ENCODE measurements around the gene CRTC2. TPM values are rescaled to one million over a fixed set of nuclear protein-coding genes. Genes with fewer than 3 reads are reported as not detected.

Gene CRTC2
- total and polyA plus RNA-seq, 9 of the 15 experiments (the other 6 are each of a cell fraction or from before 2014, with no cell fraction given), result 2.7 to 26.4 (median 10.2) TPM

GRCh38 chr1:153967107-153967999, 8.9 kb upstream of the CRTC2 start, which contains the start of gene CREB3L4 (continued):
- TF ChIP-seq PBX2 (CRISPR knock-in tag; IDR thresholded peaks at IDR 0.05; ENCODE audit: low read depth), result peak; percentile 97
- peak; percentile 99 for TF ChIP-seq PBX2 (tag; conservative IDR thresholded peaks at IDR 0.05; ENCODE audit: low read depth)
- no peak for TF ChIP-seq U2AF2 (optimal IDR thresholded peaks at IDR 0.05; ENCODE audit: low read depth, low read length)
- TF ChIP-seq ZNF395 (CRISPR knock-in tag; IDR thresholded peaks at IDR 0.05), result peak; percentile 59; the same call in 1 of the 2 replicates
- no peak for TF ChIP-seq STAT5B (CRISPR knock-in tag; IDR thresholded peaks at IDR 0.05)
- TF ChIP-seq SRSF7 (optimal IDR thresholded peaks at IDR 0.05; ENCODE audit: low read depth, low read length), result no peak
- 0 out of 2 replicates have a peak, but pooled peaks have one; percentile 39 for TF ChIP-seq OTX1 (CRISPR knock-in tag; IDR thresholded peaks at IDR 0.05)
- peak; percentile 74 for TF ChIP-seq ETV5 (CRISPR knock-in tag; IDR thresholded peaks at IDR 0.05; ENCODE audit: low read depth)
- peak; percentile 100 for TF ChIP-seq PKNOX1 (IDR thresholded peaks at IDR 0.05)
- peak; percentile 36; the same call in 1 of the 2 replicates for TF ChIP-seq ZFP91 (CRISPR knock-in tag; IDR thresholded peaks at IDR 0.05)
- peak; percentile 82; the same call in 1 of the 2 replicates for TF ChIP-seq FOXJ2 (tag; IDR thresholded peaks at IDR 0.05)
- TF ChIP-seq PHF21A (IDR thresholded peaks at IDR 0.05; ENCODE audit: borderline replicate concordance, low read depth), result 0 out of 2 replicates have a peak, but pooled peaks have one; percentile 11
- no peak for TF ChIP-seq ZNF644 (tag; IDR thresholded peaks at IDR 0.05; ENCODE audit: low read depth)
- no peak for TF ChIP-seq DLX4 (CRISPR knock-in tag; IDR thresholded peaks at IDR 0.05)
- no peak for TF ChIP-seq ZKSCAN3 (CRISPR knock-in tag; IDR thresholded peaks at IDR 0.05)
- TF ChIP-seq CREBBP (IDR thresholded peaks at IDR 0.05; ENCODE audit: low read depth, low read length), result no peak
- peak; percentile 63; the same call in 1 of the 2 replicates for TF ChIP-seq SP1 (CRISPR knock-in tag; IDR thresholded peaks at IDR 0.05)
- TF ChIP-seq ZBTB17 (CRISPR knock-in tag; IDR thresholded peaks at IDR 0.05), result peak; percentile 86

All from K562 (cell line).